HG02973 (cell line): ENCODE results near the gene FEN1.

Source experiments
- ATAC-seq: cut with Tn5 transposase; IDR thresholded peaks from one replicate; pipeline ENCODE4 v1.9.1; 2021; ENCODE audit warnings: moderate library complexity; ENCODE audit not compliant: unreplicated experiment

Gene FEN1

GRCh38 chr11:61838501-61838900, 45.8 kb downstream of the FEN1 start:
- no peak for ATAC-seq

DNA sequence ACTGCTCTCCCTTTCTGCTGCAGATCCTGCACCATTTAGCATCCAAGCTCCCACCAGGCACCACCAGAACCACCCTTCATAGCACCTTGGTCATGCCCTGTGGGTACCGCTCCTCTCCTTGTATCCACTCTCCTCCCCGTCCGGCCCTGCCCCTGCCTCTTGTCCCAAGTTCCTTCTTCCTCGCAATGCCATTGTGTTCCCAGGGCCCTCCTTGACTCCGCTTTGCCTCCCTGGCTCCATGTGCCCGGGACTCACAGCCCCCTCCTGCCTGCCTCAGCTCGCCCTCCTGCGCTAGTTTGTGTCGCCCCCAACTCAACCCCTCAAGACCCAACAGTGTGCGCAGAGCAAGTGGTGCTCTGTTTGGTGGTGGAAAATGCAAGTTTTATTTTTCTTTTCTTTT, 46.2 kb downstream of the FEN1 start:
- ATAC-seq: no peak

- ATAC-seq: no peak
Measured at GRCh38 chr11:61839742-61840141, 47.0 kb downstream of the FEN1 start.

DNA sequence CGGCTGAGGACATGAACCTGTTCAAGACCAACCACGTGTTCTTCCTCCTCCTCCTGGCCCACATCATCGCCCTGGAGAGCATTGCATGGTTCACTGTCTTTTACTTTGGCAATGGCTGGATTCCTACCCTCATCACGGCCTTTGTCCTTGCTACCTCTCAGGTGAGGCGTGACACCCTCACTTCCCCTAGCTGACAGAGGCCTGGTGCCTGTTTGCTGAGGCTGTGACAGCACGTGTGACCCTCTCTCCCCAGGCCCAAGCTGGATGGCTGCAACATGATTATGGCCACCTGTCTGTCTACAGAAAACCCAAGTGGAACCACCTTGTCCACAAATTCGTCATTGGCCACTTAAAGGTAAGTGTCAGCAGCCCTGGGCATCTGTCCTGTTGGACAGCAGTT, 47.7 kb downstream of the FEN1 start:
- ATAC-seq: no peak

DNA sequence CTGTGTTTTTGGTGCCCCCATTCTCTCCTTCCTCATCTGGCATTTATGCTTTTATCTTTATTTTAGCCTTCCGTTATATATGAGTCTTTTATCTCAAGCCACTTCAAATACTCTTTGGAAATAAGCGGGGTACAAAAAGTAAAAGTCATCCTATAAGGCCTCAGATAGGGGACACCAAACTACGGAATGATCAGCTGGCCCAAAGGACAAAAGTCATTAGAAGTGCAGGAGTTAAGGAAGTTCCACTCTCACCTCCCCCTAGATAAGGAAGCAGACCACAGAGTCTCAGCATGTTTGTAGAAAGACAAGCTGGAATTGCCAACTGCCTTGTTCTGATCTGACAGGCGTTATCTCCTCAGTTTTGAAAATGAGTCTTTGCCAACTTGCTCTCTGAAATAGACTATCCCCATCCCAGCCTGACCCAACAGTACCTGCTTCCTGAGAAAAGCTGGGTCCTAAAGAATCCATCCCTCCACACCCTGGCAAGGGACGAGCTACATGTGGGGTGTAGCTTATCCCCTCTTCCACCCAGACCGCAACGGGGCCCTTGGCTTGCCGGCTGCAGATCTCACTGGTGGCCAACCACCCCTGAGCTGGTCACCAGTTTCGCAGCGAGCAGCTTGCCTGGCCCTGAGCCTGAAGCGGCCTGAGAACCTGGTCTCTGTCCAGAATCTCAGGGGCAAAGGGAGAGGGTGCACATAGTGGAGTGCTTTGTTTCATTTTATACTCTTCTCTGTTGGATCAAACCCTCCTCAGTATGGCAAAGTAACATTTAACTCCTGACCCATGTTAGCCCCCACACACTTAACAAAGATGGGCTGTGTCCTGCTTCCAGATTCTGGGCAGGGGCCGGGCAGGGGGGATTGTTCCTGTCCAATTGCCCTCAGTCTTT, 49.2 kb downstream of the FEN1 start:
- no peak for ATAC-seq

- ATAC-seq: no peak
Measured at GRCh38 chr11:61842528-61842820, 49.8 kb downstream of the FEN1 start.

DNA sequence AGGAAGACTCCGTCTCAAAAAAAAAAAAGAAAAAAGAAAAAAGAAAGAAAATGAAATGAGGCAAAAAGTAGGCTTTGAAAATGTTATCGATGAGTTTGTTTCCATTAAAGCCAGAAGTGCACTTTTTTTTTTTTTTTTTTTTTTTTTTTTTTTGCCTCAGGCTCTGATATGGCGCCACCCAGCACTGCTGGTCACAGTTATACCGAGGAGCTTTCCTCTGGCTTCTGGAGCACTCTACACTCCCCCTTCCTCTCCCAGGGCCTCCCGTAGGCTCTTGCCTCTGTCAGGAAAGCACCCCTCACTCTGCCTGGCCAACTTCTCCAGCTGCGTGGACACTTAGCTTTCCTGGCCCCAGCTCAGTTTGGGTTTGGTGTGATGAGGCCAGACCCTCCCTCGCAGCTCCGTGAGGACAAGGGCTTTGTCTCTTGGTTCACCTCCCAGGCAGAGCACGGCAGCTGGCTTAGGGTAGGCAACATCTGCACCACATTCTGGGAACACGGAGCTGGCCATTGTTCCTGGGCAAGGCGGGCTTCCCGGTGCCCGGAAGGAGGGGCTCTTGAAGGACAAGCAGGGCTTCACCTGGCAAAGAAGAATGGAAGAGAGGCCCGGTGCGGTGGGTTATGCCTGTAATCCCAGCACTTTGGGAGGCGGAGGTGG, 52.3 kb downstream of the FEN1 start:
- no peak for ATAC-seq

GRCh38 chr11:61846362-61847020, 53.8 kb downstream of the FEN1 start:
- no peak for ATAC-seq
